AG04450 (cell line): ENCODE measurements around the gene ZNF385C. TPM values are rescaled to one million over a fixed set of nuclear protein-coding genes. Genes with fewer than 3 reads are reported as not detected.

Source experiments
- CTCF ChIA-PET: fragments of 300-600, 350-600 bp; formaldehyde crosslinking; extraction: SDS; loops from one replicate; lab custom pipeline; 2022; ENCODE audit warnings: antibody characterized with exemption, inconsistent platforms; lab: Charles Lee
- POLR2A ChIA-PET: fragments of 350-600 bp; formaldehyde crosslinking; extraction: SDS; loops from one replicate; lab custom pipeline; 2021; ENCODE audit warnings: antibody characterized with exemption, inconsistent platforms; lab: Yijun Ruan, JAX
- DNase-seq: peaks from one replicate; pipeline ENCODE4 v3.0.0-alpha.2; 2011; ENCODE audit warnings: low read depth, low spot score
- H3K27ac ChIP-seq: one replicate; pipeline ENCODE4 v1.5.1; 2012; ENCODE audit warnings: low read depth, low read length, control low read depth
- H3K27me3 ChIP-seq: one replicate; pipeline ENCODE4 v1.6.0; 2012; ENCODE audit warnings: low read length; ENCODE audit not compliant: control insufficient read depth, insufficient read depth
- H3K4me3 ChIP-seq: 2 replicates; pipeline ENCODE4 v1.5.1; 2011; ENCODE audit warnings: mild to moderate bottlenecking, low read depth, low read length, control low read depth
- H3K9me3 ChIP-seq: 2 replicates; pipeline ENCODE4 v1.5.1; 2012; ENCODE audit warnings: low read length; ENCODE audit not compliant: control insufficient read depth, insufficient read depth
- polyA plus RNA-seq: library from polyadenylated mRNA; depleted of rRNA; stranded (reverse); fragments of >200 nt; gene quantifications from 2 replicates; pipeline ENCODE4 v1.2.3, GENCODE V29; 2011
- TF ChIP-seq, protein P1 (sequence below): IDR thresholded peaks from 2 replicates; pipeline ENCODE4 v1.5.1; 2011; ENCODE audit warnings: low read depth, low read length, control low read depth, inconsistent platforms

ZNF385C gene
- polyA plus RNA-seq, 1 experiment = not detected

GRCh38 chr17:42118545-42118944 is 20.3 kb upstream of the ZNF385C start:
- DNase-seq = no peak
- TF ChIP-seq, protein P1, sequence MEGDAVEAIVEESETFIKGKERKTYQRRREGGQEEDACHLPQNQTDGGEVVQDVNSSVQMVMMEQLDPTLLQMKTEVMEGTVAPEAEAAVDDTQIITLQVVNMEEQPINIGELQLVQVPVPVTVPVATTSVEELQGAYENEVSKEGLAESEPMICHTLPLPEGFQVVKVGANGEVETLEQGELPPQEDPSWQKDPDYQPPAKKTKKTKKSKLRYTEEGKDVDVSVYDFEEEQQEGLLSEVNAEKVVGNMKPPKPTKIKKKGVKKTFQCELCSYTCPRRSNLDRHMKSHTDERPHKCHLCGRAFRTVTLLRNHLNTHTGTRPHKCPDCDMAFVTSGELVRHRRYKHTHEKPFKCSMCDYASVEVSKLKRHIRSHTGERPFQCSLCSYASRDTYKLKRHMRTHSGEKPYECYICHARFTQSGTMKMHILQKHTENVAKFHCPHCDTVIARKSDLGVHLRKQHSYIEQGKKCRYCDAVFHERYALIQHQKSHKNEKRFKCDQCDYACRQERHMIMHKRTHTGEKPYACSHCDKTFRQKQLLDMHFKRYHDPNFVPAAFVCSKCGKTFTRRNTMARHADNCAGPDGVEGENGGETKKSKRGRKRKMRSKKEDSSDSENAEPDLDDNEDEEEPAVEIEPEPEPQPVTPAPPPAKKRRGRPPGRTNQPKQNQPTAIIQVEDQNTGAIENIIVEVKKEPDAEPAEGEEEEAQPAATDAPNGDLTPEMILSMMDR = peak; percentile 51
- Histone ChIP-seq H3K27me3 (no peaks in the 10 kb centered on the region), H3K27ac (no peak overlapping the region), H3K4me3 (no peak overlapping the region), H3K9me3 (no peaks in the 10 kb centered on the region; the same call in 1 of the 2 replicates)
- CTCF ChIA-PET = interaction anchor here (0.7 to 3.3 kb wide), 6 partner anchors 53 to 156 kb away, joined by 3 to 19 read pairs (median 4); no protein-coding TSS in a partner anchor
- POLR2A ChIA-PET = interaction anchor here (0.7 kb wide), 1 partner anchor 249 kb away, joined by 15 read pairs; no protein-coding TSS in a partner anchor

- DNase-seq = no peak
- CTCF ChIA-PET = interaction anchor here (0.5 to 3.3 kb wide), 7 partner anchors 53 to 156 kb away, joined by 3 to 19 read pairs (median 4); no protein-coding TSS in a partner anchor
- Histone ChIP-seq H3K27me3 (no peaks in the 10 kb centered on the region), H3K27ac (no peak overlapping the region), H3K4me3 (no peak overlapping the region), H3K9me3 (no peaks in the 10 kb centered on the region; the same call in 1 of the 2 replicates)
- TF ChIP-seq, protein P1 = no peak
- POLR2A ChIA-PET = interaction anchor here (0.7 kb wide), 1 partner anchor 249 kb away, joined by 15 read pairs; no protein-coding TSS in a partner anchor
These were observed 19.8 kb upstream of the ZNF385C start for GRCh38 chr17:42118126-42118510.

DNA sequence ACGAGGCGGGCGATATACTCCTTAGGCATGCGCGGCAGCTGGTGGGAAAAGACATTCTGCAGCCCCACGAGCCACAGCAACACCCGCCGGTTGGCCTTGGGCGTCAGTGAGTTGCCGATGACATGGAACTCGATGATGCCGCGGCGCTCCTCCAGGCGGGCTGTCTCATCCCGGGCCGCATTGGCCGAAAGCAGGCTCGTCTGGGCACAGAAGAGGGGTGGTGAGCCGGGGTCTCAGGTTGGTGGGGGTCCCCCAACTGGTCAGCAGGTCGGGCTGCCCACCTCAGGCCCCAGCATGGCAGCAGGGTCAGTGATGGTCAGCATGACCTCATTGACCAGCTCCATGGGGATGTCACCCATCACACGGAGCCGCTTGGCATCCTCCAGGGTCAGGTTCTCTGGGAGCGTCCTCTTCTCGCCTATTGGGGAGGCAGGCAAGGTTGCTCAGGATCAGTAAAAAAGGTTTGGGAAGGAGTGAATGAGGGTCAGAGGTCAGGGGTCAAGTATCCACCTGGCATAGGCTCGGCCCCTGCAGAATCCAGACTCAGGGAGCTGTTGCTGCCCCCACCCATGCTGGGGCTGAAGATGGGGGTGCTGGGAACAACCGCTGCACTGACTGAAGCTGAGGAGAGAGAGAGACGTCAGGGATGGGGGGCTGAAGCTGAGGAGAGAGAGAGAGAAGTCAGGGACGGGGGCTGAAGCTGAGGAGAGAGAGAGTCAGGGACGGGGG is 19.3 kb upstream of the ZNF385C start:
- TF ChIP-seq, protein P1 = no peak
- Histone ChIP-seq H3K27ac (no peak overlapping the region), H3K9me3 (no peaks in the 10 kb centered on the region; the same call in 1 of the 2 replicates), H3K4me3 (no peak overlapping the region), H3K27me3 (no peaks in the 10 kb centered on the region)
- no peak for DNase-seq
- CTCF ChIA-PET = interaction anchor here (0.5 to 3.3 kb wide), 7 partner anchors 89 to 158 kb away, joined by 3 to 19 read pairs (median 4); no protein-coding TSS in a partner anchor
- POLR2A ChIA-PET = interaction anchor here (0.6 to 0.7 kb wide), 2 partner anchors 93 to 250 kb away, joined by 5 to 15 read pairs; no protein-coding TSS in a partner anchor

GRCh38 chr17:42116705-42117396 is 18.6 kb upstream of the ZNF385C start:
- Histone ChIP-seq H3K4me3 (no peak overlapping the region), H3K27me3 (no peaks in the 10 kb centered on the region), H3K27ac (no peak overlapping the region), H3K9me3 (no peaks in the 10 kb centered on the region)
- POLR2A ChIA-PET = no interaction called here
- CTCF ChIA-PET = interaction anchor here (0.9 to 3.3 kb wide), 6 partner anchors 89 to 158 kb away, joined by 3 to 19 read pairs (median 6); partner anchors contain the start of gene CNP
- TF ChIP-seq, protein P1 = peak; percentile 90
- DNase-seq = peak; percentile 62
